ENCODE data around the gene OMA1.

- TF ChIP-seq TAF1 (IDR thresholded peaks at IDR 0.05; ENCODE audit: borderline replicate concordance, low read depth, low read length) = no peak
- no peak for TF ChIP-seq POLR2AphosphoS5 (IDR thresholded peaks at IDR 0.05; ENCODE audit: low read depth, low read length)
- TF ChIP-seq POLR2A (IDR thresholded peaks at IDR 0.05; ENCODE audit: low read depth, low read length) = no peak
Observed at GRCh38 chr1:58457023-58457635, 89.4 kb downstream of the OMA1 start.
